ENCODE results near the gene HM13.

GRCh38 chr20:31615416-31615815, 101.2 kb downstream of the HM13 start:
- TF ChIP-seq CTCF (IDR thresholded peaks at IDR 0.05; ENCODE audit: low read depth, low read length, poor library complexity, severe bottlenecking) (no peak), EZH2phosphoT487 (IDR thresholded peaks at IDR 0.05; ENCODE audit: borderline replicate concordance, low read length) (no peak)
